Naive thymus-derived CD8-positive, alpha-beta T cell (primary cell): ENCODE data around the gene ARID1B. TPM values are rescaled to one million over a fixed set of nuclear protein-coding genes. Genes with fewer than 3 reads are reported as not detected.

Experiments used
- ATAC-seq, 2 donors: fragments of 150-1000 bp; cut with Tn5 transposase in 1 of 2; sonication (Bioruptor Pico), chemical (Tn5 transposase) in 1 of 2; 1 replicate in 1 of 2; 2 replicates in 1 of 2; pipeline ENCODE4 v1.10.0; 2021; ENCODE audit warnings: mild to moderate bottlenecking in 2 of 2, moderate library complexity in 2 of 2
- POLR2A ChIA-PET: fragments of 350-600 bp; sonication (Branson Sonifier 250); formaldehyde crosslinking; loops from one replicate; lab custom pipeline; 2021; ENCODE audit warnings: antibody characterized with exemption; lab: Charles Lee
- DNase-seq, 10 donors: peaks; one replicate each; pipeline versions ENCODE4 v3.0.0 to v3.0.0-alpha.2; 2020 to 2022
- H3K27ac Mint-ChIP-seq, 10 donors: one replicate each; pipeline ENCODE4 v1.8.0; 2020 to 2022; ENCODE audit warnings: mild to moderate bottlenecking in 10 of 10, mixed read lengths in 10 of 10, moderate library complexity in 4 of 10, inconsistent platforms in 1 of 10
- H3K27me3 Mint-ChIP-seq, 5 donors: one replicate each; pipeline ENCODE4 v1.8.0; 2021 to 2022; ENCODE audit warnings: mixed read lengths in 5 of 5
- H3K36me3 Mint-ChIP-seq, 3 donors: one replicate each; pipeline ENCODE4 v1.8.0; 2020 to 2022; ENCODE audit warnings: mixed read lengths in 3 of 3, mild to moderate bottlenecking in 2 of 3, inconsistent platforms in 1 of 3
- H3K4me1 Mint-ChIP-seq, 4 donors: one replicate each; pipeline ENCODE4 v1.8.0; 2021 to 2022; ENCODE audit warnings: mixed read lengths in 4 of 4
- H3K4me3 Mint-ChIP-seq, 10 donors: one replicate each; pipeline ENCODE4 v1.8.0; 2020 to 2022; ENCODE audit warnings: mild to moderate bottlenecking in 10 of 10, mixed read lengths in 10 of 10, moderate library complexity in 6 of 10, inconsistent platforms in 1 of 10
- H3K9me3 Mint-ChIP-seq, 9 donors: one replicate each; pipeline ENCODE4 v1.8.0; 2020 to 2022; ENCODE audit warnings: mixed read lengths in 9 of 9, mild to moderate bottlenecking in 3 of 9, inconsistent platforms in 1 of 9, moderate library complexity in 1 of 9
- polyA plus RNA-seq, 3 donors: library from polyadenylated mRNA; unstranded; fragments of 300-500 nt; fragmentation: Illumina TruSeq; gene quantifications; one replicate each; pipeline ENCODE4 v1.2.3, GENCODE V29; 2021
- total RNA-seq, 8 experiments: library from RNA in 2 of 8; stranded (reverse) in 2 of 8; gene quantifications; one replicate each; pipeline ENCODE4 v1.2.3 and lab custom pipeline; 2021 to 2026

ARID1B gene
- total and polyA plus RNA-seq, 5 experiments from 2014 or later: 9.0 to 122 (median 18.6) TPM

GRCh38 chr6:157219201-157220200 lies 442.3 kb downstream of the ARID1B start:
- Mint-ChIP-seq H3K27me3 (peaks cover 0 to 9% (median 3%) of the 10 kb centered on the region in 5 donors), H3K4me3 (peak overlapping the region in 5 of 10 donors; percentile 0 to 33 (median 29)), H3K4me1 (peaks cover 23 to 39% (median 29%) of the 10 kb centered on the region in 4 donors), H3K27ac (peak overlapping the region in 2 of 10 donors; percentile 75 to 85), H3K36me3 (no peaks in the 10 kb centered on the region), H3K9me3 (no peaks in the 10 kb centered on the region)
- ATAC-seq (no peak), DNase-seq (no peak)
- POLR2A ChIA-PET: no interaction called here

GRCh38 chr6:157220485-157220884 lies 443.3 kb downstream of the ARID1B start:
- peaks cover 23 to 39% (median 28%) of the 10 kb centered on the region in 4 donors for H3K4me1 Mint-ChIP-seq
- no peaks in the 10 kb centered on the region for H3K9me3 Mint-ChIP-seq
- DNase-seq (no peak), ATAC-seq (no peak)
- H3K27me3 Mint-ChIP-seq: peaks cover 0 to 9% (median 3%) of the 10 kb centered on the region in 5 donors
- peak overlapping the region in 6 of 10 donors; percentile 80 to 93 (median 84) for H3K27ac Mint-ChIP-seq
- H3K36me3 Mint-ChIP-seq: no peaks in the 10 kb centered on the region
- H3K4me3 Mint-ChIP-seq: peak overlapping the region; percentile 73 to 90 (median 84)
- POLR2A ChIA-PET: interaction anchor here (0.6 to 0.7 kb wide), 2 partner anchors 16 to 53 kb away, joined by 3 to 4 read pairs; no protein-coding TSS in a partner anchor

GRCh38 chr6:157221049-157221816 lies 444.1 kb downstream of the ARID1B start:
- Mint-ChIP-seq H3K4me1 (peaks cover 23 to 40% (median 28%) of the 10 kb centered on the region in 4 donors), H3K27me3 (peaks cover 0 to 9% (median 3%) of the 10 kb centered on the region in 5 donors), H3K36me3 (no peaks in the 10 kb centered on the region), H3K9me3 (no peaks in the 10 kb centered on the region), H3K27ac (peak overlapping the region; percentile 56 to 93 (median 84)), H3K4me3 (peak overlapping the region; percentile 73 to 90 (median 84))
- POLR2A ChIA-PET: interaction anchor here (0.6 to 0.7 kb wide), 3 partner anchors 16 to 1005 kb away, joined by 3 to 4 read pairs (median 3); no protein-coding TSS in a partner anchor
- DNase-seq (peak; percentile 69 to 89 (median 81)), ATAC-seq (peak; percentile 91 to 92)

GRCh38 chr6:157221817-157222175 lies 444.6 kb downstream of the ARID1B start:
- ATAC-seq (no peak), DNase-seq (no peak)
- peaks cover 20 to 42% (median 27%) of the 10 kb centered on the region in 4 donors for H3K4me1 Mint-ChIP-seq
- peak overlapping the region in 5 of 10 donors; percentile 80 to 93 (median 84) for H3K27ac Mint-ChIP-seq
- H3K27me3 Mint-ChIP-seq: peaks cover 0 to 9% (median 3%) of the 10 kb centered on the region in 5 donors
- no peaks in the 10 kb centered on the region for H3K9me3 Mint-ChIP-seq
- POLR2A ChIA-PET: interaction anchor here (2.0 kb wide), 1 partner anchor 14 kb away, joined by 14 read pairs; no protein-coding TSS in a partner anchor
- no peaks in the 10 kb centered on the region for H3K36me3 Mint-ChIP-seq
- H3K4me3 Mint-ChIP-seq: peak overlapping the region in 9 of 10 donors; percentile 73 to 90 (median 85)

- POLR2A ChIA-PET: interaction anchor here (1.0 to 2.0 kb wide), 2 partner anchors 14 to 24 kb away, joined by 5 to 14 read pairs; no protein-coding TSS in a partner anchor
- no peak for ATAC-seq
Measured at GRCh38 chr6:157222201-157222981, 445.2 kb downstream of the ARID1B start.

GRCh38 chr6:157223021-157223430 lies 445.8 kb downstream of the ARID1B start:
- Mint-ChIP-seq H3K4me3 (peak overlapping the region in 7 of 10 donors; percentile 68 to 83 (median 74)), H3K4me1 (peaks cover 22 to 54% (median 40%) of the 10 kb centered on the region in 4 donors), H3K36me3 (no peaks in the 10 kb centered on the region), H3K9me3 (no peaks in the 10 kb centered on the region), H3K27me3 (peaks cover 0 to 9% (median 3%) of the 10 kb centered on the region in 5 donors), H3K27ac (peak overlapping the region in 3 of 10 donors; percentile 74 to 95 (median 88))
- POLR2A ChIA-PET: interaction anchor here (0.9 to 2.0 kb wide), 4 partner anchors 10 to 51 kb away, joined by 3 to 14 read pairs (median 6); no protein-coding TSS in a partner anchor
- ATAC-seq (peak; percentile 20 to 41), DNase-seq (peak in 1 of 10 donors; percentile 13)

More at GRCh38 chr6:157222201-157222981, 445.2 kb downstream of the ARID1B start:
- Mint-ChIP-seq H3K27ac (peak overlapping the region in 6 of 10 donors; percentile 62 to 95 (median 74)), H3K27me3 (peaks cover 0 to 9% (median 3%) of the 10 kb centered on the region in 5 donors), H3K9me3 (no peaks in the 10 kb centered on the region), H3K4me1 (peaks cover 20 to 48% (median 33%) of the 10 kb centered on the region in 4 donors), H3K36me3 (no peaks in the 10 kb centered on the region), H3K4me3 (peak overlapping the region; percentile 8 to 90 (median 76))
- no peak for DNase-seq

- Mint-ChIP-seq H3K27ac (peak overlapping the region in 3 of 10 donors; percentile 19 to 43 (median 19)), H3K27me3 (peaks cover 0 to 9% (median 3%) of the 10 kb centered on the region in 5 donors), H3K4me1 (peaks cover 22 to 54% (median 41%) of the 10 kb centered on the region in 4 donors), H3K9me3 (no peaks in the 10 kb centered on the region), H3K4me3 (peak overlapping the region in 5 of 10 donors; percentile 28 to 67 (median 36)), H3K36me3 (no peaks in the 10 kb centered on the region)
- DNase-seq (no peak), ATAC-seq (no peak)
- POLR2A ChIA-PET: interaction anchor here (0.9 to 2.0 kb wide), 4 partner anchors 10 to 50 kb away, joined by 3 to 14 read pairs (median 6); no protein-coding TSS in a partner anchor
Measured at GRCh38 chr6:157223511-157223910, 446.3 kb downstream of the ARID1B start.

- ATAC-seq (no peak), DNase-seq (no peak)
- POLR2A ChIA-PET: interaction anchor here (1.2 kb wide), 1 partner anchor 9 kb away, joined by 6 read pairs; no protein-coding TSS in a partner anchor
- Mint-ChIP-seq H3K36me3 (no peaks in the 10 kb centered on the region), H3K27me3 (peaks cover 0 to 16% (median 3%) of the 10 kb centered on the region in 5 donors), H3K27ac (peak overlapping the region in 2 of 10 donors; percentile 10 to 17), H3K9me3 (no peaks in the 10 kb centered on the region), H3K4me3 (no peak overlapping the region), H3K4me1 (peaks cover 24 to 60% (median 47%) of the 10 kb centered on the region in 4 donors)
Measured at GRCh38 chr6:157224178-157224950, 447.2 kb downstream of the ARID1B start.

GRCh38 chr6:157224951-157225574 lies 447.9 kb downstream of the ARID1B start:
- Mint-ChIP-seq H3K36me3 (no peaks in the 10 kb centered on the region), H3K27me3 (peaks cover 0 to 20% (median 6%) of the 10 kb centered on the region in 5 donors), H3K9me3 (no peaks in the 10 kb centered on the region), H3K4me3 (no peak overlapping the region), H3K4me1 (peaks cover 23 to 59% (median 47%) of the 10 kb centered on the region in 4 donors), H3K27ac (peak overlapping the region in 1 of 10 donors; percentile 17)
- ATAC-seq: no peak
- POLR2A ChIA-PET: no interaction called here
- no peak for DNase-seq

GRCh38 chr6:157225575-157225995 lies 448.4 kb downstream of the ARID1B start:
- Mint-ChIP-seq H3K27me3 (peaks cover 0 to 20% (median 7%) of the 10 kb centered on the region in 5 donors), H3K27ac (no peak overlapping the region), H3K36me3 (no peaks in the 10 kb centered on the region), H3K4me1 (peaks cover 23 to 56% (median 46%) of the 10 kb centered on the region in 4 donors), H3K4me3 (no peak overlapping the region), H3K9me3 (no peaks in the 10 kb centered on the region)
- no peak for DNase-seq
- POLR2A ChIA-PET: interaction anchor here (1.9 kb wide), 1 partner anchor 49 kb away, joined by 7 read pairs; no protein-coding TSS in a partner anchor
- ATAC-seq: no peak
